Activated naive CD8-positive, alpha-beta T cell treated with anti-CD3 and anti-CD28 coated beads, Interleukin-2, amount 10 ng/mL, durations not matched to agents 7 days and 5 days (primary cell): ENCODE results near the gene CAPN5. TPM values are rescaled to one million over a fixed set of nuclear protein-coding genes. Genes with fewer than 3 reads are reported as not detected.

Source experiments
- ATAC-seq: fragments of 150-1000 bp; cut with Tn5 transposase; one replicate; pipeline ENCODE4 v1.10.0; 2021; ENCODE audit warnings: low read depth, moderate library complexity
- POLR2A ChIA-PET: fragments of 350-600 bp; sonication (Branson Sonifier 250); formaldehyde crosslinking; loops from one replicate; lab custom pipeline; 2021; ENCODE audit warnings: antibody characterized with exemption; lab: Charles Lee
- DNase-seq: peaks from one replicate; pipeline ENCODE4 v3.0.0; 2021
- H3K27ac Mint-ChIP-seq: one replicate; pipeline ENCODE4 v1.8.0; 2022; ENCODE audit warnings: mild to moderate bottlenecking, mixed read lengths
- H3K27me3 Mint-ChIP-seq: one replicate; pipeline ENCODE4 v1.8.0; 2022; ENCODE audit warnings: mild to moderate bottlenecking, moderate library complexity, mixed read lengths
- H3K36me3 Mint-ChIP-seq: one replicate; pipeline ENCODE4 v1.8.0; 2021; ENCODE audit warnings: mild to moderate bottlenecking, mixed read lengths
- H3K4me1 Mint-ChIP-seq: one replicate; pipeline ENCODE4 v1.8.0; 2021; ENCODE audit warnings: mixed read lengths
- H3K4me3 Mint-ChIP-seq: one replicate; pipeline ENCODE4 v1.8.0; 2022; ENCODE audit warnings: mild to moderate bottlenecking, moderate library complexity, mixed read lengths
- H3K9me3 Mint-ChIP-seq: one replicate; pipeline ENCODE4 v1.8.0; 2021; ENCODE audit warnings: mixed read lengths
- total RNA-seq, 2 experiments: library from RNA; stranded (reverse); gene quantifications; one replicate each; pipeline ENCODE4 v1.2.3, GENCODE V29; 2021

The CAPN5 gene
- total RNA-seq, 2 experiments from 2014 or later = 2.8 to 3.8 TPM

DNA sequence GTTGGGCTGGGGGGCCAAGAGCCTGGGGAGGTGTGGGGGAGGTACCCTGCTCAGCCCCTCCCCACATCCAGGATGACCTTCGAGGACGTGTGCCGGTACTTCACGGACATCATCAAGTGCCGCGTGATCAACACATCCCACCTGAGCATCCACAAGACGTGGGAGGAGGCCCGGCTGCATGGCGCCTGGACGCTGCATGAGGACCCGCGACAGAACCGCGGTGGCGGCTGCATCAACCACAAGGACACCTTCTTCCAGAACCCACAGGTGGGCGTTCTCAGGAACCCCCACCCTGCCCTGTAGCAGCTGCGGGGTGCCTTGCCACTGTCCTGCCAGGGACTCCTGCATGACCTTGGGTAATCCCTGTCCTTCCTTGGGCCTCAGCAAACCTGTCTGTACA lies 51.3 kb downstream of the CAPN5 start:
- Mint-ChIP-seq H3K36me3 (no peaks in the 10 kb centered on the region), H3K27ac (no peak overlapping the region), H3K27me3 (no peaks in the 10 kb centered on the region), H3K4me3 (no peak overlapping the region), H3K4me1 (peaks cover 8% of the 10 kb centered on the region), H3K9me3 (no peaks in the 10 kb centered on the region)
- POLR2A ChIA-PET = no interaction called here
- ATAC-seq = no peak
- no peak for DNase-seq

DNA sequence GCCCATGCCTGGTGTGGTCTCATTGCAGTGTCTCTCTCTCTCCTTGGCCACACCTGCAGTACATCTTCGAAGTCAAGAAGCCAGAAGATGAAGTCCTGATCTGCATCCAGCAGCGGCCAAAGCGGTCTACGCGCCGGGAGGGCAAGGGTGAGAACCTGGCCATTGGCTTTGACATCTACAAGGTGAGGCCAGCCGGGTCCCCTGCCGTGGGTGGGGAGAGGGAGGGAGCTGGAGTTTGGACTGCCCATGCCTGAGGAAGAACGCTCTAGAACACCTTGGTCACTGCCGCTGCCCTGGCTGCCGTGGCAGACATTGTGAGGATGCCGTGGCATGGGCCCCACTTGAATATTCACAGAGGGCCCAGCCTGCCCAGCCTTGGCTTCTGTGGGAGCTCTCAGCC lies 52.2 kb downstream of the CAPN5 start:
- Mint-ChIP-seq H3K4me3 (no peak overlapping the region), H3K36me3 (no peaks in the 10 kb centered on the region), H3K27ac (no peak overlapping the region), H3K9me3 (no peaks in the 10 kb centered on the region), H3K4me1 (peaks cover 5% of the 10 kb centered on the region), H3K27me3 (no peaks in the 10 kb centered on the region)
- no peak for ATAC-seq
- DNase-seq = no peak
- POLR2A ChIA-PET = no interaction called here

DNA sequence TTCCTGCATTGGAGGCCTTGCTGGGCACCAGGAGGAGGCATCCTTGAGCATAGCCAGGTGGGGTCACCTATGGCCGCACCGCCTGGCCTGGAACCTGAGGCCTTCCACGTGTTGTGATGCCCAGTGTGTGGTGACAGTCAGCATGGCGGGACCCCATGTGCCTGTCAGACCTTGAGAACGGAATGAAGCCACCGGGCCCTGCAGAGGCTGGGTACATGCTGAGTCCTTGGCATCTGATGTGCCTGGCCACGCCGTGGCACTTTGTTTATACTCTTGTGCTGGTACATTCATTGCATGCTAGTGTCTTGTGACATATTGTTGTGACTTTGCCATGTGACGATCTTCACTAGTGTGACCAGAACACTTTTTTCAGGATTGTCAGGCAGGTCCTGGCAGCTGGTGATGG lies 52.8 kb downstream of the CAPN5 start:
- ATAC-seq (no peak), DNase-seq (no peak)
- POLR2A ChIA-PET = no interaction called here
- no peaks in the 10 kb centered on the region for H3K27me3 Mint-ChIP-seq
- H3K4me1 Mint-ChIP-seq = peaks cover 5% of the 10 kb centered on the region
- no peaks in the 10 kb centered on the region for H3K36me3 Mint-ChIP-seq
- H3K4me3 Mint-ChIP-seq = no peak overlapping the region
- no peaks in the 10 kb centered on the region for H3K9me3 Mint-ChIP-seq
- H3K27ac Mint-ChIP-seq = no peak overlapping the region

DNA sequence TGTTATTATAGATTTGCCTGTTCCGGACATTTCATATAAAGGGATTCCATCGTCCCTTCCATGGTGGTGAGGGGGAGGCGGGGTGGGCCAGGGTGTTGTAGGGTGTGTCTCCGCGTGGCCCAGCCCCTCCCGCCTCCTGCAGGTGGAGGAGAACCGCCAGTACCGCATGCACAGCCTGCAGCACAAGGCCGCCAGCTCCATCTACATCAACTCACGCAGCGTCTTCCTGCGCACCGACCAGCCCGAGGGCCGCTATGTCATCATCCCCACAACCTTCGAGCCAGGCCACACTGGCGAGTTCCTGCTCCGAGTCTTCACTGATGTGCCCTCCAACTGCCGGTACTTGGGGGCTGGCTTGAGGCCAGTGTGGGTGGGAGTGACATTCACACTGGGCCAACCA lies 53.8 kb downstream of the CAPN5 start:
- DNase-seq (no peak), ATAC-seq (no peak)
- H3K27ac Mint-ChIP-seq = no peak overlapping the region
- POLR2A ChIA-PET = no interaction called here
- no peaks in the 10 kb centered on the region for H3K27me3 Mint-ChIP-seq
- H3K9me3 Mint-ChIP-seq = no peaks in the 10 kb centered on the region
- H3K4me1 Mint-ChIP-seq = peaks cover 5% of the 10 kb centered on the region
- H3K4me3 Mint-ChIP-seq = no peak overlapping the region
- H3K36me3 Mint-ChIP-seq = no peaks in the 10 kb centered on the region

DNA sequence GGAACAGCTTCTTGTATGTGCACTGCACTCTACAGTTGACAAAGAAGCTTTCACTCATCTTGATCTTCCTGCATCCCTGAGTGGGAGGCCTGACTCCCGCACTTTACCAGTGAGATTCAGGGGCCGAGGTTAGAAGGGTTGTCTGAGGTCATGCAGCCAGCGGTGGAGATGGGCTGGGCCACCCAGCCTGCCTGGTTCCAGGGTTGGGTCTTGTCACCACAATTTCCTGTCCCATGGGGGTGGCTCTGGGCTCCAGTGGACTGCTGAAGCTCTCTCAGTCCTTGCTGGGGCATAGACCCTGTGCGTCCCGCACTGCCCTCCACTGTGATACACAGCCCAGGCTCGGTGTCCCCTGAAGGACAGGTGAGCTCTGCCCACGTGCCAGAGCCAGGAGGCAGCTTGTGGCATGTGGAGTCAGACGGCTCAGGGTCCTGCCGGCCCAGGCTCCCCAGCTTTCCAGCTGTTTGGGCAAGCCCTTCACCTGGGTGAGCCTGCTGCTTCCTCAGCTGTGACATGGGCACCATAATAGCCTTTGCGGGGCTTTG lies 54.4 kb downstream of the CAPN5 start:
- Mint-ChIP-seq H3K27me3 (no peaks in the 10 kb centered on the region), H3K9me3 (no peaks in the 10 kb centered on the region), H3K36me3 (no peaks in the 10 kb centered on the region), H3K4me3 (no peak overlapping the region), H3K4me1 (peaks cover 5% of the 10 kb centered on the region), H3K27ac (no peak overlapping the region)
- POLR2A ChIA-PET = interaction anchor here (0.6 kb wide), 1 partner anchor 74 kb away, joined by 3 read pairs; no protein-coding TSS in a partner anchor
- ATAC-seq (no peak), DNase-seq (no peak)

DNA sequence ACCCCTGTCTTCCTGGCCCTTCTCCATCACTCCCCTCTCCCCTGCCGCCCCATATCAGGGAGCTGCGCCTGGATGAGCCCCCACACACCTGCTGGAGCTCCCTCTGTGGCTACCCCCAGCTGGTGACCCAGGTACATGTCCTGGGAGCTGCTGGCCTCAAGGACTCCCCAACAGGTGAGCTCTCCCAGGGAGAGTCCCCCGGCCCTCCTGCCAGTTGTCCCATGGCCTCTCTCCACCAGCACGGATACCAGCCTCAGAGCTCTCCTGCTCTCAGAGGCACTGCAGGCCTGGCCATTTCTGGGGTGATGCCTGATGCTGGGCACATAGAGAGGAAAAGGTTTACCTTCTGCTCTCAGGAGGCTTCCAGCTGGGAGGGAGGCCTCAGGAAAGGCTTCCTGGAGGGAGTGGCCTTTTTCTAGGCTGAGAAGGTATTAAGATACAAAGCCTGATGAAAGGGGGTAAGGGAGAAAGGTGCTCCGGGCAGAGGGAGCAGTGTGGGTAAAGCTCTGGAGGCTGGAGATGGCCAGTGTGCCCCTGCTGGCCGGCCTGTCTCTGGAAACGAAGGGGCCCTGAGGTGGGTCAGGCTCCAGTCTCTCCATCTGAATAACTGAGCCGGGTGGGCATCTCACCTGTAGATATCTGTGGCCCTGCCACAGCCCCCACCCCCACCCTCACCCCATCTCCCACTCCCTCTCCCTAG lies 55.3 kb downstream of the CAPN5 start:
- POLR2A ChIA-PET = no interaction called here
- Mint-ChIP-seq H3K27me3 (no peaks in the 10 kb centered on the region), H3K9me3 (no peaks in the 10 kb centered on the region), H3K36me3 (no peaks in the 10 kb centered on the region), H3K27ac (no peak overlapping the region), H3K4me1 (peaks cover 3% of the 10 kb centered on the region), H3K4me3 (no peak overlapping the region)
- no peak for ATAC-seq
- DNase-seq = no peak

DNA sequence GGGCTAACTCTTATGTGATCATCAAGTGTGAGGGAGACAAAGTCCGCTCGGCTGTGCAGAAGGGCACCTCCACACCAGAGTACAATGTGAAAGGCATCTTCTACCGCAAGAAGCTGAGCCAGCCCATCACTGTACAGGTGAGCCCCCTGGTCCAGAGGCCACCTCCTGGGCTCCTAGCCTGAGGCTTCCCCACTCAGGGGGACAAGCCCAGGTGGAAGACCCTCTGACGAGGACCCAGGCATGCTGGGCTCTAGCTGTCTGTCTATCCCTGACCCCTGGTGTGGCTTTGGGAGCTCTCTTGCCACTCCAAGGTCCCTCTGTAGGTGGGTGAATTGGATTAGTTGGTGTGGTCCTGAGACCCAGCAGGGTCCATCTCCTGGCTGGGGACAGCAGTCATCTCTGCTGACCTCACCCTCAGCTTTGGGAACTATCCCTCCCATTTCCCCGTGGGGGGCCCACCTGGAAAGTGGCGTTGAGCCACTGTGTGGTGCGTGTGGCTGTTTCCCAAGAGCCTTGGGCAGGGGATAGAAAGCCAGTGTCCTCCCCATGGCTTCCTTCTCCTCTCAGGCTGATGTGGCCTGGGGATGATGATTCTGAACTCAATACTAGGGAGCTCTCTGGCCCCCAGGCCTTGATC lies 55.9 kb downstream of the CAPN5 start:
- POLR2A ChIA-PET = no interaction called here
- Mint-ChIP-seq H3K4me1 (peaks cover 7% of the 10 kb centered on the region), H3K36me3 (no peaks in the 10 kb centered on the region), H3K9me3 (no peaks in the 10 kb centered on the region), H3K4me3 (no peak overlapping the region), H3K27ac (no peak overlapping the region), H3K27me3 (peaks cover 3% of the 10 kb centered on the region)
- no peak for ATAC-seq
- DNase-seq = no peak

DNA sequence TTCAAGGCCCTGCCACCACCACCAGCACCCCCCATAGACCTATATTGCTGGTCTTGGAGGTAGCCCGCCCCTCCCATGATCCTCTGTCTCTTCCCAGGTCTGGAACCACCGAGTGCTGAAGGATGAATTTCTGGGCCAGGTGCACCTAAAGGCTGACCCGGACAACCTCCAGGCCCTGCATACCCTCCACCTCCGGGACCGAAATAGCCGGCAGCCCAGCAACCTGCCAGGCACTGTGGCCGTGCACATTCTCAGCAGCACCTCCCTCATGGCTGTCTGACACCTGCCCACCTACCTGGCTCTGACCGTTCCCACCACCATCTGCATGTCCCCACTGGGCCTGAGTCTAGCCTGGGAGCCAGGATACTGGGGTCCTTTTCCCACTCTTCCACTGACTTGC lies 56.8 kb downstream of the CAPN5 start:
- H3K27me3 Mint-ChIP-seq = peaks cover 11% of the 10 kb centered on the region
- no peak for ATAC-seq
- no peak overlapping the region for H3K4me3 Mint-ChIP-seq
- POLR2A ChIA-PET = no interaction called here
- no peak overlapping the region for H3K27ac Mint-ChIP-seq
- H3K9me3 Mint-ChIP-seq = no peaks in the 10 kb centered on the region
- peaks cover 8% of the 10 kb centered on the region for H3K4me1 Mint-ChIP-seq
- H3K36me3 Mint-ChIP-seq = no peaks in the 10 kb centered on the region
- DNase-seq = no peak

DNA sequence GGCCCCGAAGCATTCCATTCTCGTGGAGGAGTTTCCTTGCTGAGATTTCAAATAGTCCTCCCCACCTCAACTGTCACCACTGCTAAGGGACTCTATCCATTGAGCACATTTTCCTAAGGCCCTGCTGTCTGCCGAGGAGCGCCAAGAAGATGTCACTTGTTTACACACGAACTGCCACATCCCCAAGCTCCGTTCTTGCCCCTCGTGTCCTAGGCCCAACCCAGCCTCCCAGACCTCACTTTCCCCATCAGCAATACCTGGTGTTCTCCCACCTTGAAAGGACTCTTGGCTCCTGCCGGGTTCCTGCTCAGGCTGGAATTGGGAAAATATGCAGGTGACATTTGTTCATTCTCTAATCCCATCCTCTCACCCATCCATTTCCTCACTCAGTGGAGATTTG lies 57.3 kb downstream of the CAPN5 start:
- DNase-seq = no peak
- Mint-ChIP-seq H3K4me1 (peaks cover 8% of the 10 kb centered on the region), H3K27me3 (peaks cover 13% of the 10 kb centered on the region), H3K9me3 (no peaks in the 10 kb centered on the region), H3K36me3 (no peaks in the 10 kb centered on the region), H3K4me3 (no peak overlapping the region), H3K27ac (no peak overlapping the region)
- POLR2A ChIA-PET = no interaction called here
- no peak for ATAC-seq

DNA sequence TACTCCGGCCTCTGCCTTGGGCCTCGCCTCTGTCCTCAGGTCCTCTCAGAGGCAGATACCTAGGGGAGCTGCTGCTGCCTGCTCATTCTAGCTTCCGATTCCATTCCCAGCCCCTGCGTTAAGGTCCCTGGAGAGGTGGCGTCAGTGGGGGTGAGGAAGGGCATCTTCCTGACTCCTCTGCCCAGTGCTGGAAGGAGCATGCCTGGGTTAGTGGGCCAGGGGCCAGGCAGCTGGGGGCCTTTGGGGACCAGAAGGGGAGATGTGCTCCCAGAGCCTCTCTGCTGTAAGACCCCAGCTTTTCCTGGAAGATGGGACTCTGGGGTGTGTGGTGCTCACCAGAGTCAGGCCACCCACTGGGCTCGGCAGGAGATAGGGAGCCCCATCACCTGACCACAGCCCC lies 57.7 kb downstream of the CAPN5 start:
- POLR2A ChIA-PET = no interaction called here
- Mint-ChIP-seq H3K4me3 (no peak overlapping the region), H3K27ac (no peak overlapping the region), H3K36me3 (no peaks in the 10 kb centered on the region), H3K27me3 (peaks cover 13% of the 10 kb centered on the region), H3K4me1 (peaks cover 8% of the 10 kb centered on the region), H3K9me3 (no peaks in the 10 kb centered on the region)
- DNase-seq (no peak), ATAC-seq (no peak)

DNA sequence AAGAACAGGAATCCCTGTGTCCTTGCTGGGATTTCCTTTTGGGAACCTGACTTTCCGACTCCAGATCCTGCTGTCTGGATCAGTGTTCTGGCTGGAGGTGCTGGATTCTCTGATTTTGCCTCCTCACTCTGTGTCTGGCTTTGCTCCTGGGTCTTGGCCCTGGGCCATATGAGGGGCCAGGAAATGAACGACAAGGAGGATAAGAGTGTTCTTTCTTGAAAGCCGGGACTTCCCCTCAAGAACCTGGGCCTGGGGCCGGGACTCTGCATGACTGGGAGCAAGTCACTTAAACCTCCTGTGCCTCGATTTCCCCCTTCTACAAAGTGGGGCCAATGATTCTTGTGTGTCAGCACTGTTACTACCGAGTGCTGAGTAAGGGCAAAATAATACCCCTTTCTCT lies 58.4 kb downstream of the CAPN5 start:
- POLR2A ChIA-PET = no interaction called here
- Mint-ChIP-seq H3K36me3 (no peaks in the 10 kb centered on the region), H3K27ac (no peak overlapping the region), H3K27me3 (peaks cover 13% of the 10 kb centered on the region), H3K9me3 (no peaks in the 10 kb centered on the region), H3K4me3 (no peak overlapping the region), H3K4me1 (peaks cover 8% of the 10 kb centered on the region)
- ATAC-seq = no peak
- no peak for DNase-seq

DNA sequence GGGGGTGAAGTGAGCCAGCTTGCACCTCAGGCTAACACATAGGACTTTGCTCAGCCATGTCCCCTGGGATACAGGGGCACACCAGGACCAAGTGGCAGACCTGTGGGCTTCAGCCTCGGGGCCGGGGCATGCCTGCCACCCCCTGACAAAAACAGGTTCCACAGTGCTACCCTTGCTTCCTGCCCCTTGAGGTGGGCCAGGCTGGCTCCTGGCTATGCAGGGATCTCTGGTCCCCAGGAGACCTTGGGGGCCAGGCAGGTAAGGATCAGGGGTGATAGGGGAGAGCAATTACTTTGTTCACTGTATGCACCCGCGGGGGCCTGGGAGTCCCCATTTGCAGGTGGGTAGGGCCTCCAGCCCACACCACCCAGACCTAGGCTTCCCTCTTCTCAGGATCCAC lies 58.9 kb downstream of the CAPN5 start:
- no peak overlapping the region for H3K4me3 Mint-ChIP-seq
- DNase-seq (no peak), ATAC-seq (no peak)
- POLR2A ChIA-PET = no interaction called here
- peaks cover 8% of the 10 kb centered on the region for H3K4me1 Mint-ChIP-seq
- H3K27ac Mint-ChIP-seq = no peak overlapping the region
- H3K27me3 Mint-ChIP-seq = peaks cover 13% of the 10 kb centered on the region
- H3K9me3 Mint-ChIP-seq = no peaks in the 10 kb centered on the region
- no peaks in the 10 kb centered on the region for H3K36me3 Mint-ChIP-seq

DNA sequence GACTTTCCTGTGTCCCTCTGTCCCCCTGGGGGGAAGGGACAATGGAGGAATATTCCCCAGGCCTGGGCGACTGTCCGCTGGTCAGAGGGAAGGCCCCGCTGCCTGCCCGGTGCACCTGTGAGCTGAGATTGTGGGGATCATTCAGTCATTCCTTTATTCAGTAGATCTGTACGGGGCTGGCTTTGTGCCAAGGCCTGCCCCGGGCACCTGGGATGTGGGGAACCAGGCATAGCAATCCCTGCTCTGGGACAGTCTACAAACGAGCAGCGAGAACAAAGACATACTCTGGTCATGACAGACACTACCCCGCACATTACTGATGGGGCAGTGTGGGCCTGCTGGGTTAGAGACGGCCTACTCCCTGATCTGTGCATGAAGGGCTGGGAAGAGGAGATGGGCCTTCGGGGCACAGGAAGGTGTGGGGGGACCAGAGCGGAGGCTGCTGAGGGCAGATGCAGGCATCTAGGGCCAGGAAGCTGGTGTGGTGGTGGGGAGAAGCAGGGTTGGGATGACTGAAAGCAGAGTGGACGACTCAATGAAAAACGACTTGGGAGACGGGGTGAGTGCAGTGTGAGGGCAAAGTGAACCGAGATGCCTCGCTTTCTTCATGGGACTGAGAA lies 59.5 kb downstream of the CAPN5 start:
- Mint-ChIP-seq H3K4me1 (peaks cover 7% of the 10 kb centered on the region), H3K4me3 (no peak overlapping the region), H3K27ac (no peak overlapping the region), H3K27me3 (peaks cover 13% of the 10 kb centered on the region), H3K9me3 (no peaks in the 10 kb centered on the region), H3K36me3 (no peaks in the 10 kb centered on the region)
- no peak for DNase-seq
- POLR2A ChIA-PET = no interaction called here
- ATAC-seq = no peak

DNA sequence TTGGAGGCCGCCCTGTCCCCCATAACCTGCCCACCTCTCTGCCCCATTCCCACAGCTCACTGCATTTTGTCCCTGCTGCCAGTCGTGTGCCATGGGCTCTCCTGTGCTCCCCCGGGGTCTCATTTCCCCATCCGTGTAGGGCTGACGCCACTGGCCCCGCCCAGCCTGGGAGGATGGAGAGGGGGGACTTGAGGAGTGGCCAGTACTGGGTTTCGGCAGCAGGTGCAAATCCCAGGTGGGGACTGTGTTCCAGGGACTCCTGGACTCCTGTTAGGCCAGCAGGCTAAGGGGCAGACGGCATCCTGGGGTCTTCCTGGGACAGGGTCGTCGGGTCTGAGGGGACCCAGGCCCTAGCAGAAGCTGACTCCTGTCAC lies 60.1 kb downstream of the CAPN5 start:
- peaks cover 13% of the 10 kb centered on the region for H3K27me3 Mint-ChIP-seq
- H3K36me3 Mint-ChIP-seq = no peaks in the 10 kb centered on the region
- POLR2A ChIA-PET = no interaction called here
- no peak overlapping the region for H3K27ac Mint-ChIP-seq
- DNase-seq (no peak), ATAC-seq (no peak)
- H3K9me3 Mint-ChIP-seq = no peaks in the 10 kb centered on the region
- H3K4me1 Mint-ChIP-seq = peaks cover 7% of the 10 kb centered on the region
- no peak overlapping the region for H3K4me3 Mint-ChIP-seq
